Stimulated activated CD4-positive, alpha-beta T cell treated with anti-CD3 and anti-CD28 coated beads, Interleukin-4, amount 100 ng/mL, for 4 hours (primary cell): ENCODE results near the gene CMIP.

Experiments used
- DNase-seq, 2 experiments: peaks; one replicate each; pipeline ENCODE4 v3.0.0-alpha.2; 2020

CMIP gene

GRCh38 chr16:81448154-81449131 lies 3.8 kb downstream of the CMIP start:
- DNase-seq = no peak

GRCh38 chr16:81449241-81449640 lies 4.6 kb downstream of the CMIP start:
- no peak for DNase-seq

DNA sequence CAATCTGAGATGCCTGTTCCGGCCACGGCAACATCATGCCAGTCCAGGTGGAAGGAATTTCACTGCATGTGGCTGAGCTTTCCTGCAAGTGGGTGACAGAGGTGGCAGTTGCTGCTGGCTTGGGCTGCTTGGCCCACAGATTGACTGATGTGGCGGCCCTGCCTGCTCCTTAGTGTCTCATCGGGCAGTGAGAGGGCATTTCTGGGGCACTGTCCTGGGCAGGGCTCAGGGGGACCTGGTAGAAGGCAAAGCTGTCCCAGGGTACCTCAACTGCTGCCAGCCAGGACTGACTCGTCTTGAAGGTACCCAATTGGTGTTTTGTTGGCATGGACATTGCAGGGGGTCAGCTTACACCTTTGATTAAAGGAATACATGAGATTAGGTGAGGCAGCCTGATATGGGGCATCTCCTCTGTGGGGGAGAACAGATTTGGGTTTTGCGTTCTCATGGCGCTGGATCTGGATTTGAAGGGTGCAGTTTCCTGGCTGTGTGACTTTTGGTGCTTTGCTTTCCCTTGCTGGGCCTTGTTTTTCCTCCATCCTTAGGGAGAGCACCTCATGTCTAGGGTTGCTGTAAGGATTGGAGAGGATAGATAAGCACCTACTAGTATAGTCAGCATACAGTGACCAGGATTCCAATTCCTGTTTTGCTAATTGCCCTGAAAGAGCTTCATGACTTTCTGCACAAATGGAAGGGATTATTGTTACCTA lies 5.4 kb downstream of the CMIP start:
- no peak for DNase-seq

GRCh38 chr16:81450783-81451491 lies 6.3 kb downstream of the CMIP start:
- DNase-seq = no peak

DNA sequence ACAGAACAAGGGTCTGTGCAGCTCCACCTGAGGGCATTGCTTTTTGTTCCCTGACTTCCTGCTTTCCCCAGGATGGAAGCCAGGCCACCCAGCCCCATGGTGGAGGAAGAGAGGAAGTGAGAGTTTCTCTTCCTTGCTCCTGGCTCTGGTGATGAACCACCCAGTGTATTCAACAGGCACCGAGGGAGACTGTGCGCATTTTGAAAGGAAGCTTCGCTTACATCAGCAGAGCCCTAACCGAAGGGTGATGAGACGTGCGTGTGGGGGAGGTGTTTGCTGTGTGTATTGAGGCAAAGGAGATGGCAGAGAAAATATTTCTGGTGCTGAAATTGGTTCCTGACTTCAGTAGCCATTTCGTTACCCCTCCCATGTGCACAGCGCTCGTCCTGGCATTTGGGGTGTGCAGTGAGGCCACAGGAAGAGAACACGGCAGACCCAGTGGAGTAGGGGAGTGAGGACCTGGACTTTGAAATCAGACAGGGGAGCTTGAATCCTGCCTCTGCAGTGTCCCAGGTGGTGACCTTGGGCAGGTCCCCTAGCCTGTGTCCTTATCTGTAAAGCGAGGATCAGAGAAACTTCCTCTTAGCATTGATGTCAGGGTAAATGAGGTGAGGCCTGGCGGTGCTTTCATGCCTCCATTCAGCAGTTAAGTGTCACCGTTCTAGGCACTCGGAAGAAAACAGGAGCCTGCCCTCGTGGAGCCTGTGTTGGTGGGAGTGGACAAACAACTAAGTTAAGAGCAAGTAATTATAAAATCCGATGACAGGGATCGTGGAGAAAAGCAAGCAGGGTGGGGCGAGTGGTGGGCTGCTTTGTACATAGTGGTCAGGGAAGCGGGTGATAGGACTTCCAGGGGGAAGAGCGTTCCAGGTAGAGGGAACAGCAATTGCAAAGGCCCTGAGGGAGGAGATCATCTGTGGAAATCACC lies 7.4 kb downstream of the CMIP start:
- DNase-seq = peak in 1 of 2 experiments; percentile 38

DNA sequence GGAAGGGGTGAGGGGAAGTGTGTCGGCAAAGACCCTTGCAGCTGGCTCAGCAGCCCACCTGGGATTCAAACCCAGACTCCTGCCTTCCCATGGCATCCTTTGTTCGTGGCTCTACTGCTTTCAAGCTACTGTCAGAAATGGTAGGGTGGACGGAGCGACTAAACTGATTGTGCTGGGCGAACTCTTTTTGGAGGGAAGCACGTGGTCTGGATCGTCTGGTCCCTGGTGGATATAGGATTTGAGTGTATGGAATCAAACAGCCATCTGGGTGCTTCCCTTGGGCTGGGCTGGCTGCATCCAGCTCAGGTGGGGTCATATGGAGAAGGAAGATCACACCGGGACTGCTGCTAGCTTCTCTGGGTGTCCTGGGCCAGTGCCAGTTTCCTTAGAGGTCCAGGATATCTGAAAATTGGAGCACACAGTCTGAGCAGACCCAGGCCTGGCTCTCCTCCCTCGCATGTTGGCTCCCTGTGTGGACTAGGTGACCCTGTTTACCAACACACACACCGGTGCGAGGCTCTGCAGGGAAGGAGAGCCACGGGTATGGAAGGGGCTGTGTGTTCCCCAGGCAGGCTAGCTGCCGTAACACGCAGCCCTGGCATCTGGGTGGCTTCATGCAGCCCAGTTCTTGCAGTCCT lies 8.6 kb downstream of the CMIP start:
- no peak for DNase-seq

- no peak for DNase-seq
Observed at GRCh38 chr16:81454044-81454443, 9.4 kb downstream of the CMIP start.

DNA sequence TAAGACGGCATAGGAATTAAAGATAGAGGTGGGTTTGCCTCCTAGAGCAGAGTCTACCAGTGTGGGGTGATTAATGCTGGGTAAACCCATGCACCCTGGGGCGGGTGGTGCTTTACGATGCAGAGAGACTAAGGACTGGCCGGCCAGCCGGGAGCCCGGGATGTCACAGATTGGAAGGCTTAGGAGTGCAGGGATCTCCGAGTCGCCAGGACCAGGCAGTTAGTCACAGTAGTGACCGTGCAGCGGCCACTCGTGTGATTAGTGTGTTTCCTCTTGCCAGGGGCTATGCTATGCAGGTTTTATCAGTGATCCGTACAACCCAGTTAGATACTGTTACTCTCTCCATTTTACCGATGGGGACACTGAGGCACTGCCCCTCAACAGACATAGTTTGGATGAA lies 10.4 kb downstream of the CMIP start:
- DNase-seq = no peak

DNA sequence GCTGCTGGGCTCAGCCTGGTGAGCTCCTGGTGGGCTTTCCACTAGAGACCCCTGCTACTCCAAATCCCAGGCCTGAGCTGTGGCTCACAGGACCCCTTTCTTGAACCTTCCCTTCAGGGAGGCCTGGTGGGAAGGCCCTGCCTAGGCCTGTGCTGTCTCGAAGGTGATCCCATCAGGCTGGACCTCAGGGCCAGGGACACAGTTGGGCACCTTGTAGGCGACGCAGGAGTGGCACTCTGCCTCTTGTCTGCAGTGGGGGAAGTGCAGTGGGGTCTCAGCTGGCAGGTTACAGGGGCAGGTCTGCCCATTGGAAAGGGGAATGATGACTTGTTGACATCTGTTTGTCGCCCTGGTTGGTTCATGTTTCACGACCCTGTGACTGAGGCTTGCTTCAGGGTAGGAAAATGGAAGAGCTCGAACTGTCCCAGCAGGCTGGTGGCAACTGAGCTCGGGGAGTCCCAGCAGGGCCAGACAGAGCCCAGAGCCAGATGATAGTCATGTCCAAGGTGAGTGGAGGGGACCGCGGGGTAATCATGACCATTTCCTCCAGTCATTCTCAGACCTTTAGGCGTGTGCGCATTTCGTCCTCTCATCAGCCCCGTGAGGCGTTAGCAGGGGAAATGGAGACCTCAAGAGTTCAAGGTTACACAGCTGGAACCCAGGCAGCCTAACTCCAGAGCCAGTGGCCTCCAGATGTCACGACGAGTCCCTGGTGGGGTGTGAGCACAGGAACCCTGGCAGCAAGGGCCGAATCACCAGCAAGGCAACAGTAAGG lies 11.3 kb downstream of the CMIP start:
- DNase-seq = no peak

- DNase-seq = no peak
Observed at GRCh38 chr16:81456523-81457325, 12.1 kb downstream of the CMIP start.

DNA sequence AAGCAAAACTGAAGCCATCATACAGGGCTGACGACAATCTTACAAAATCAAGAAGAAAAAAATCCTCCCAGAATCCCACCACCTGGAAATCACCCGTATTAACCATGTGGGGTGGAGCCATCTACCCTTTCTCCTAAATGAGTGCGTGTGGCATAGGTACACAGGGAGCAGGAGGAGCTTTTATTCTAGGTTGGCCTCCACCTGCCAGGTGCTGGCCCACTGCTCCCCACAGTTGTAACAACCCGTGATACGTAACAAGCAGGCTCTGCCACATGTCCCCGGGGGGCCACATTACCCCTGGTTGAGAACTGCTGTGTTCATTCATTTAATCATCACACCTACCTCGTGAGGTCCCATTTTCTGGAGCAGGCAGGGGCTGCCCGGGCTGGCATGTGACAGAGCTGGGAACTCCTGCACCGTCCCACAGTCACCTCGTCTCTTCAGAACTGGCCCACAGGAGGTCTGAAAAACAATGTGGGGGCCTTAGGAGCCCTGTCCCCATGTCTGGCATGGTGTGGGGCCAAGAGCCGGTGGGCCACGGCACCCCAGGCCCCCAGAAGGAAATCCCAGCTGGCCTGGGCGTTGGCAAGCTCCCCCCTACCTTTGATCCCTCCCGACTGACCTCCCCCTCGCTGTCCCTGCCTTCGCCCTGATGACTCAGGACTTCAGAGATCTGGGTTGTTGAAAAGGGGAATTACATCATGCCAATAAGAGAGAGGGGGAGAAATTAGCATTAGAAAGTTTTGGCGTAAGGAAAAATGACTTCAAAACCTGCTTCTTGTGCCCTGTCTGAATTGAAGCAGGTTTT lies 12.9 kb downstream of the CMIP start:
- DNase-seq = no peak

DNA sequence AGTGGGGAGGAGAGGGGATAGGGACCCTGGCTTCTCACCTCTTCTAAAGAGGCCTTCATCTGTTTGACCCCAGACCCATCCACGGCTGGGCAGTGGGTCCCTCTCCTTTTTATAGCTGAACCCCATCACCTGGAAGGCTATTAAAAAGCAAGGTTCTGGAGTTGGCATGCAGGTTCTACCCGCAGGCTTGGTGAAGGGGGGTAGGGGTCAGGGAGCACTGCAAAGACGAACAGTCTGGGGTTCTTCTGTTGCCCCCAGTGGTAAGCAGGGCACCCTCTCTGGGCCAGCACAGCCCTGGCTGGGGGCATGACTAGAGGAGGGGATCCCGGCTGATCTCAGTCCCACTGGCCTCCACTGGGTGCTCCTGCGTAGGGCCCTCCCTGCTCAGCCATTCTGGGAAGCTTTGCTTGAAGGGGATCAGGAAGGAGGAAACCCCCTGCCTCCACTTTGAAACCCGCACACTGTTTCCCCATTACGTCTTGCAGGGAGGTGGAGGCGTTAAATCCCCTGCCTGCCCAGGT lies 13.6 kb downstream of the CMIP start:
- no peak for DNase-seq

- no peak for DNase-seq
Observed at GRCh38 chr16:81458827-81459598, 14.4 kb downstream of the CMIP start.

GRCh38 chr16:81460075-81460474 lies 15.5 kb downstream of the CMIP start:
- DNase-seq = no peak

DNA sequence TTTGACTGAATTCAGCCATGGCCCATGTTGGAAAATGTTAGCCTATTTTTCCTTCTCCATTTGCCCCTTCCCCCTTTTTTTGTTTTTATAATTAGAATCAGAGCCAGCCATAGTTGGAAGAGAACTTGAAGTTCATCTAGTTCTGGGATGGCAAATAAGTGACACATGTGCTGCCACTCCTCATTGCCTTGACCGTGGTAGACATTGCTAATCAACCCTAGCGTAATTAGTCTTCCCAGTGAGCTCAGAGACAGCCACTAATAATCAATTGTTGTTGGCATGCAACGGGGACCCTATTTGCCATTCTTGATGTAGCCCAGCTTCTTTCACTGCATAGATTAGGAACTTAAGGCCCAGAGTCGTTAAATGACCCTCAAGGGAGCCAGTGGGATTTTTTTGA lies 16.6 kb downstream of the CMIP start:
- no peak for DNase-seq

GRCh38 chr16:81461766-81462165 lies 17.2 kb downstream of the CMIP start:
- no peak for DNase-seq

GRCh38 chr16:81462683-81463082 lies 18.1 kb downstream of the CMIP start:
- DNase-seq = no peak

GRCh38 chr16:81463296-81463890 lies 18.8 kb downstream of the CMIP start:
- DNase-seq = no peak
